ENCODE results near the gene PPP5C. TPM values are rescaled to one million over a fixed set of nuclear protein-coding genes. Genes with fewer than 3 reads are reported as not detected.
"Not testable (repeated sequence)": the region's sequence is repeated elsewhere in the genome, so short reads cannot be mapped to it uniquely, and the experiment has no call there.

The PPP5C gene
- total RNA-seq, 1 experiment from 2014 or later = 125 TPM

GRCh38 chr19:46356149-46357055 is 9.5 kb downstream of the PPP5C start:
- in situ Hi-C loops (cut with HindIII; ENCODE audit: low sequenced_read_pairs) = no loop called here
- DNase-seq (ENCODE audit: low spot score) = no peak

GRCh38 chr19:46357846-46358583 is 11.1 kb downstream of the PPP5C start:
- DNase-seq (ENCODE audit: low spot score) = no peak
- in situ Hi-C loops (cut with HindIII; ENCODE audit: low sequenced_read_pairs) = no loop called here

- no peak for DNase-seq (ENCODE audit: low spot score)
- in situ Hi-C loops (cut with HindIII; ENCODE audit: low sequenced_read_pairs) = no loop called here
These were observed 15.0 kb downstream of the PPP5C start for GRCh38 chr19:46361915-46362314.

- DNase-seq (ENCODE audit: low spot score) = no peak
- in situ Hi-C loops (cut with HindIII; ENCODE audit: low sequenced_read_pairs) = no loop called here
These were observed 17.5 kb downstream of the PPP5C start for GRCh38 chr19:46364359-46364758.

- in situ Hi-C loops (cut with HindIII; ENCODE audit: low sequenced_read_pairs) = no loop called here
- no peak for DNase-seq (ENCODE audit: low spot score)
These were observed 18.7 kb downstream of the PPP5C start for GRCh38 chr19:46365561-46365960.

GRCh38 chr19:46366620-46367292 is 19.9 kb downstream of the PPP5C start:
- in situ Hi-C loops (cut with HindIII; ENCODE audit: low sequenced_read_pairs) = no loop called here
- DNase-seq (ENCODE audit: low spot score) = no peak

- no peak for DNase-seq (ENCODE audit: low spot score)
- in situ Hi-C loops (cut with HindIII; ENCODE audit: low sequenced_read_pairs) = no loop called here
These were observed 20.5 kb downstream of the PPP5C start for GRCh38 chr19:46367426-46367825.

GRCh38 chr19:46368116-46368515 is 21.2 kb downstream of the PPP5C start:
- in situ Hi-C loops (cut with HindIII; ENCODE audit: low sequenced_read_pairs) = no loop called here
- DNase-seq (ENCODE audit: low spot score) = no peak

GRCh38 chr19:46369817-46370216 is 22.9 kb downstream of the PPP5C start:
- in situ Hi-C loops (cut with HindIII; ENCODE audit: low sequenced_read_pairs) = no loop called here
- DNase-seq (ENCODE audit: low spot score) = no peak

GRCh38 chr19:46371371-46371901 is 24.5 kb downstream of the PPP5C start:
- DNase-seq (ENCODE audit: low spot score) = no peak
- in situ Hi-C loops (cut with HindIII; ENCODE audit: low sequenced_read_pairs) = no loop called here

- DNase-seq (ENCODE audit: low spot score) = peak; percentile 32
- in situ Hi-C loops (cut with HindIII; ENCODE audit: low sequenced_read_pairs) = no loop called here
These were observed 26.1 kb downstream of the PPP5C start for GRCh38 chr19:46372901-46373490.

GRCh38 chr19:46373491-46374359 is 26.8 kb downstream of the PPP5C start:
- in situ Hi-C loops (cut with HindIII; ENCODE audit: low sequenced_read_pairs) = no loop called here
- peak; percentile 67 for DNase-seq (ENCODE audit: low spot score)

GRCh38 chr19:46374536-46375475 is 27.9 kb downstream of the PPP5C start:
- in situ Hi-C loops (cut with HindIII; ENCODE audit: low sequenced_read_pairs) = no loop called here
- no peak for DNase-seq (ENCODE audit: low spot score)

- in situ Hi-C loops (cut with HindIII; ENCODE audit: low sequenced_read_pairs); DNase-seq (ENCODE audit: low spot score): not testable (repeated sequence)
These were observed 28.7 kb downstream of the PPP5C start for GRCh38 chr19:46375476-46376067.

- in situ Hi-C loops (cut with HindIII; ENCODE audit: low sequenced_read_pairs) = no loop called here
- DNase-seq (ENCODE audit: low spot score) = no peak
These were observed 29.6 kb downstream of the PPP5C start for GRCh38 chr19:46376241-46377153.

- peak; percentile 51 for DNase-seq (ENCODE audit: low spot score)
- in situ Hi-C loops (cut with HindIII; ENCODE audit: low sequenced_read_pairs) = no loop called here
These were observed 31.4 kb downstream of the PPP5C start for GRCh38 chr19:46378268-46378667.

Measured in G401 (cell line).